Memory B cell (primary cell): ENCODE results near the gene KLHL28.

Experiments
- ATAC-seq: fragments of 150-1000 bp; cut with Tn5 transposase; 2 replicates; pipeline ENCODE4 v1.10.0; 2021; ENCODE audit warnings: low read depth, mild to moderate bottlenecking, moderate library complexity
- DNase-seq, 2 donors: peaks; one replicate each; pipeline ENCODE4 v3.0.0; 2022; ENCODE audit warnings: low spot score in 2 of 2
- H3K27ac Mint-ChIP-seq: one replicate; pipeline ENCODE4 v1.8.0; 2022; ENCODE audit warnings: mild to moderate bottlenecking, moderate library complexity, mixed read lengths
- H3K27me3 Mint-ChIP-seq: one replicate; pipeline ENCODE4 v1.8.0; 2022; ENCODE audit warnings: mixed read lengths
- H3K36me3 Mint-ChIP-seq: one replicate; pipeline ENCODE4 v1.8.0; 2022; ENCODE audit warnings: mild to moderate bottlenecking, mixed read lengths
- H3K4me1 Mint-ChIP-seq: one replicate; pipeline ENCODE4 v1.8.0; 2022; ENCODE audit warnings: mixed read lengths
- H3K4me3 Mint-ChIP-seq: one replicate; pipeline ENCODE4 v1.8.0; 2022; ENCODE audit warnings: mild to moderate bottlenecking, moderate library complexity, mixed read lengths
- H3K9me3 Mint-ChIP-seq: one replicate; pipeline ENCODE4 v1.8.0; 2022; ENCODE audit warnings: mixed read lengths

KLHL28 gene

DNA sequence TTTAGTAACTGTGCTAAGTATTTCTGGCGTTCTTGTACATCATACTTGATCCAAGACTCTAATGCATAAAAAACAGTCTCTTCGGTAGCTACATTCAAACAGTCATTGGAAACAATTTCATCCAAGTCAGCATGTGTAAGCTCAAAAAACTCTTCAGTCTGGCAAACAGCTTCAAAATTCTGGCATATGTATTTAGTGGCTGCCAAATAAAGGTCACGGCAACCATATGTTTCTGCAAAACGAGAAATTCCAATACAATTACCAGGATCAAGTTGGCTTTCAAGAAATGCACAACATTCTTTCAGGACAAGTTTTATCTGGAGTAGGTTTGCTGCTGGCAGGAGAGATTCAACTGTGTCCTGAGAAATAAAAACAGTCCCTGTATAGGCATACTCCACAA, 16.5 kb downstream of the KLHL28 start:
- H3K36me3 Mint-ChIP-seq, result peaks cover 45% of the 10 kb centered on the region
- H3K27me3 Mint-ChIP-seq, result no peaks in the 10 kb centered on the region
- no peak for DNase-seq
- no peak overlapping the region for H3K4me3 Mint-ChIP-seq
- no peak for ATAC-seq
- H3K4me1 Mint-ChIP-seq, result peaks cover 15% of the 10 kb centered on the region
- peaks cover 5% of the 10 kb centered on the region for H3K9me3 Mint-ChIP-seq
- no peak overlapping the region for H3K27ac Mint-ChIP-seq

DNA sequence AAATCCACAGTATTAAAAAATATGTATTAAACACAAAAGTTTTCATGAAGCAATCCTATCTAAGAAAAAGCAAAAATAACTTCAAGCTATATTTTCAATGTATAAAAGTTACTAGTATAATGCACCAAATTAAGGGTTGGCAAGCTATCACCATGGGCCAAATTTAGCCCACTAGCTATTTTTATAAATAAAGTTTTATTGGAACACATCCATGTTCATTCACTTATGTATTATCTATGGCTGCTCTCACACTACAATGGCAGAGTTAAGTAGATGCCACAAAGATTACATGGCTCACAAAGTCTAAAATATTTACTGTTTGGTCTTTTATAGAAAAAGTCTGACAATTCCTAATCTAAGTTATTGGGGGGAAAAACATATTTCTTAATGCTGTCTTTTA, 17.6 kb downstream of the KLHL28 start:
- DNase-seq (no peak), ATAC-seq (no peak)
- Mint-ChIP-seq H3K36me3 (peaks cover 52% of the 10 kb centered on the region), H3K27ac (no peak overlapping the region), H3K27me3 (no peaks in the 10 kb centered on the region), H3K9me3 (peaks cover 7% of the 10 kb centered on the region), H3K4me1 (peaks cover 15% of the 10 kb centered on the region), H3K4me3 (no peak overlapping the region)

- DNase-seq, result no peak
- H3K36me3 Mint-ChIP-seq, result peaks cover 54% of the 10 kb centered on the region
- no peak overlapping the region for H3K27ac Mint-ChIP-seq
- H3K4me1 Mint-ChIP-seq, result peaks cover 13% of the 10 kb centered on the region
- H3K9me3 Mint-ChIP-seq, result peaks cover 7% of the 10 kb centered on the region
- H3K27me3 Mint-ChIP-seq, result no peaks in the 10 kb centered on the region
- H3K4me3 Mint-ChIP-seq, result no peak overlapping the region
- ATAC-seq, result no peak
Observed at GRCh38 chr14:44942436-44942835, 19.3 kb downstream of the KLHL28 start.

GRCh38 chr14:44941591-44941990, 20.2 kb downstream of the KLHL28 start:
- Mint-ChIP-seq H3K4me1 (peaks cover 9% of the 10 kb centered on the region), H3K9me3 (peaks cover 2% of the 10 kb centered on the region), H3K4me3 (no peak overlapping the region), H3K36me3 (peaks cover 52% of the 10 kb centered on the region), H3K27ac (no peak overlapping the region), H3K27me3 (no peaks in the 10 kb centered on the region)
- DNase-seq (no peak), ATAC-seq (no peak)

- Mint-ChIP-seq H3K36me3 (peaks cover 59% of the 10 kb centered on the region), H3K27ac (no peak overlapping the region), H3K27me3 (no peaks in the 10 kb centered on the region), H3K4me1 (peaks cover 15% of the 10 kb centered on the region), H3K4me3 (no peak overlapping the region), H3K9me3 (peaks cover 2% of the 10 kb centered on the region)
- DNase-seq, result no peak
- ATAC-seq, result no peak
Observed at GRCh38 chr14:44940944-44941343, 20.8 kb downstream of the KLHL28 start.

GRCh38 chr14:44940211-44940610, 21.5 kb downstream of the KLHL28 start:
- Mint-ChIP-seq H3K4me3 (no peak overlapping the region), H3K4me1 (peaks cover 17% of the 10 kb centered on the region), H3K27me3 (no peaks in the 10 kb centered on the region), H3K27ac (no peak overlapping the region), H3K36me3 (peaks cover 55% of the 10 kb centered on the region), H3K9me3 (peaks cover 2% of the 10 kb centered on the region)
- DNase-seq (no peak), ATAC-seq (no peak)

DNA sequence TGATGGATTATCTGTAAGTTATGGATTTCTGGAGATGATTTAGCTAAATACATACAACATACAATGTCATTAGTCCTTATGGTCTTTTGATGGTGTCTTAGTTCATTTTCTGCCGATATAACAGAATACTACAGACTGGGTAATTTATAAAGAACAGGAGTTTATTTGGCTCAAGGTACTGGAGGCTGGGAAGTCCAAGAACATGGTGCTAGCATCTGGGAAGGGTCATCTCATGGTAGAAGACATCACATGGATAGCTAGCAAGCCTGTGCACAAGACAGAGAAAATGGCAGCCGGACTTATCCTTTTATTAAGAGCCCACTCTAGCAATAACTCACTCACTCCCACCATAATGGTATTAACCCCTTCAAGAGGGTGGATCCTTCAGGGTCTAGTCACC, 24.2 kb downstream of the KLHL28 start:
- ATAC-seq (no peak), DNase-seq (no peak)
- Mint-ChIP-seq H3K27me3 (no peaks in the 10 kb centered on the region), H3K9me3 (peaks cover 2% of the 10 kb centered on the region), H3K4me3 (no peak overlapping the region), H3K36me3 (peaks cover 50% of the 10 kb centered on the region), H3K27ac (no peak overlapping the region), H3K4me1 (peaks cover 20% of the 10 kb centered on the region)

DNA sequence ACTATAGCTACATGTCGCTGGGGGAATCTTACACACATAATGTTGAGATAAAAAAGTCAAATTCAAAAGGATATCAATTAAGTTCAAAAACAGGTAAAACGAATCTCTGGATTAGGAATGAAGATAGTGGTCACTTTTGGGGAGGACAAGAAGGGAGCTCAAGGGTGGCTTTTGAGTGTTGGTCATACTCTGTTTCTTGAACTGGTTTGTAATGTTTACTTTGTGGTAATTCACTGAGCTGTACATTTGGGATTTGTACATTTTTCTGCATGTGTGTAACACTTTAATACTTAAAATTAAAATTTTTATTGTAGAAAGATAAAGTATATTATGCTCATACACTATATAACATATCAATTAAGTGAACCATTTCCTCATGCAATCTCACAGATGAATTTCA, 26.6 kb downstream of the KLHL28 start:
- no peaks in the 10 kb centered on the region for H3K27me3 Mint-ChIP-seq
- H3K27ac Mint-ChIP-seq, result no peak overlapping the region
- peaks cover 14% of the 10 kb centered on the region for H3K4me1 Mint-ChIP-seq

DNA sequence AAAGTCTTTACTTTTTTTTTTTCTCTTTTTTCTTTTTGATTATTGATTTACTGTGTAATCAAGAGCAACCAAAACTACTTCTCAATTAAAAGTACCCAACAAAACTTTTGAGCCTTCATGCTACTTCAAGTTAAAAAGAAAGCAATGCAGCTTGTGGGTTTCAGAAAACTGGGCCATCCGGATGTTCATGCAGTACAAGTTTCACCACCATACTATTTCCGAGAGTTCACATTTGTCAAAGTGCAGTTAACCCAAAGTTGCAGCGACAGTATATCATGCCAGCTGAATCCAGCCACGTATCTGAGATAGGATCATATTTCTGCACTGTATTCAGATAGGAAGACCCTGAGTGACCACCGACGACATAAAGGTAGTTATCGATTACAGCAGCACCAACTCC, 33.0 kb downstream of the KLHL28 start:
- DNase-seq (no peak), ATAC-seq (no peak)
- Mint-ChIP-seq H3K9me3 (no peaks in the 10 kb centered on the region), H3K4me3 (no peak overlapping the region), H3K4me1 (no peaks in the 10 kb centered on the region), H3K27ac (no peak overlapping the region), H3K36me3 (peaks cover 4% of the 10 kb centered on the region), H3K27me3 (no peaks in the 10 kb centered on the region)

More for the DNA sequence above, 26.6 kb downstream of the KLHL28 start:
- Mint-ChIP-seq H3K4me3 (no peak overlapping the region), H3K9me3 (peaks cover 2% of the 10 kb centered on the region), H3K36me3 (peaks cover 36% of the 10 kb centered on the region)
- DNase-seq, result no peak
- ATAC-seq, result no peak

- DNase-seq, result no peak
- Mint-ChIP-seq H3K4me1 (no peaks in the 10 kb centered on the region), H3K9me3 (no peaks in the 10 kb centered on the region), H3K4me3 (no peak overlapping the region), H3K36me3 (no peaks in the 10 kb centered on the region), H3K27ac (no peak overlapping the region), H3K27me3 (peaks cover 6% of the 10 kb centered on the region)
- no peak for ATAC-seq
Observed at GRCh38 chr14:44914849-44915248, 46.9 kb downstream of the KLHL28 start.

DNA sequence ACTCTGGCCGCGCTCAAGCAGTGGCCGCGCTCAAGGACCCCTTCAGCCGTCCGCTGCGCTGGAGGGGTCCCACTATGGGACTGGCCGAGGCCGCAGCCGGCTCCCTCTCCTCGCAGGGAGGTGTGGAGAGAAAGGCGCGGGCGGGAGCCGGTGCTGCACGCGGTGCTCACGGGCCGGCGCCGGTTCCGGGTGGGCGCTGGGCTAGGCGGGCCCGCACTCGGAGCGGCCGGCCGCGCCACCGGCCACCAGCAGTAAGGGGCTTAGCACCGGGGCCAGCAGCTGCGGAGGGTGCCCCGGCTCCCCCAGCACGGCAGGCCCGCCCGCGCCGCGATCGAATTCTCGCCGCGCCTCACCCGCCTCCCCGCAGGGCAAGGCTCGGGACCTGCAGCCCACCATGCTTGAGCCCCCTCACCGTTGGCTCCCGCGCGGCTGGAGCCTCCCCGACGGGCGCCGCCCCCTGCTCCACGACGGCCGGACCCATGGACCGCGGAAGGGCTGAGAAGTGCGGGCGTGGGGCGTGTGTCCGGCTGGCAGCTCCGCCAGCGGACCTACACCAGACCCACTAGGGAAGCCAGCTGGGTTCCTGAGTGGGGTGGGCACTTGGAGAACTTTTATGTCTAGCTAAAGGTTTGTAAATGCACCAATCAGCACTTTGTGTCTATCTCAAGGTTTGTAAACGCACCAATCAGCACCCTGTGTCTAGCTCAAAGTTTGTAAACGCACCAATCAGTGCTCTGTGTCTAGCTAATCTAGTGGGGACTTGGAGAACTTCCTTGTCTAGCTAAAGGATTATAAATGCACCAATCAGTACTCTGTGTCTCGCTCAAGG, 49.5 kb downstream of the KLHL28 start:
- no peak overlapping the region for H3K4me3 Mint-ChIP-seq
- DNase-seq, result no peak
- ATAC-seq, result no peak
- peaks cover 6% of the 10 kb centered on the region for H3K27me3 Mint-ChIP-seq
- no peak overlapping the region for H3K27ac Mint-ChIP-seq
- peaks cover 1% of the 10 kb centered on the region for H3K36me3 Mint-ChIP-seq
- H3K9me3 Mint-ChIP-seq, result no peaks in the 10 kb centered on the region
- H3K4me1 Mint-ChIP-seq, result no peaks in the 10 kb centered on the region

- Mint-ChIP-seq H3K9me3 (no peaks in the 10 kb centered on the region), H3K27me3 (peaks cover 6% of the 10 kb centered on the region), H3K36me3 (peaks cover 1% of the 10 kb centered on the region), H3K4me1 (no peaks in the 10 kb centered on the region), H3K27ac (no peak overlapping the region), H3K4me3 (no peak overlapping the region)
- DNase-seq (no peak), ATAC-seq (no peak)
Observed at GRCh38 chr14:44910821-44911220, 50.9 kb downstream of the KLHL28 start.

GRCh38 chr14:44901696-44902095, 60.1 kb downstream of the KLHL28 start:
- H3K4me3 Mint-ChIP-seq, result no peak overlapping the region
- peaks cover 12% of the 10 kb centered on the region for H3K4me1 Mint-ChIP-seq
- H3K36me3 Mint-ChIP-seq, result peaks cover 5% of the 10 kb centered on the region
- H3K27ac Mint-ChIP-seq, result no peak overlapping the region
- no peaks in the 10 kb centered on the region for H3K27me3 Mint-ChIP-seq
- ATAC-seq, result no peak
- H3K9me3 Mint-ChIP-seq, result no peaks in the 10 kb centered on the region
- no peak for DNase-seq

- H3K27me3 Mint-ChIP-seq, result no peaks in the 10 kb centered on the region
- DNase-seq (no peak), ATAC-seq (no peak)
- peak overlapping the region; percentile 93 for H3K4me3 Mint-ChIP-seq
- peaks cover 5% of the 10 kb centered on the region for H3K36me3 Mint-ChIP-seq
- H3K4me1 Mint-ChIP-seq, result peaks cover 12% of the 10 kb centered on the region
- peak overlapping the region; percentile 91 for H3K27ac Mint-ChIP-seq
- H3K9me3 Mint-ChIP-seq, result no peaks in the 10 kb centered on the region
Observed at GRCh38 chr14:44898551-44898950, 63.2 kb downstream of the KLHL28 start.

GRCh38 chr14:44897845-44898151, 63.9 kb downstream of the KLHL28 start:
- Mint-ChIP-seq H3K9me3 (no peaks in the 10 kb centered on the region), H3K27ac (peak overlapping the region; percentile 91), H3K36me3 (peaks cover 5% of the 10 kb centered on the region), H3K4me3 (peak overlapping the region; percentile 93), H3K27me3 (no peaks in the 10 kb centered on the region), H3K4me1 (peaks cover 12% of the 10 kb centered on the region)
- DNase-seq (no peak), ATAC-seq (no peak)
